ENCODE data around the gene SVIL.

DNA sequence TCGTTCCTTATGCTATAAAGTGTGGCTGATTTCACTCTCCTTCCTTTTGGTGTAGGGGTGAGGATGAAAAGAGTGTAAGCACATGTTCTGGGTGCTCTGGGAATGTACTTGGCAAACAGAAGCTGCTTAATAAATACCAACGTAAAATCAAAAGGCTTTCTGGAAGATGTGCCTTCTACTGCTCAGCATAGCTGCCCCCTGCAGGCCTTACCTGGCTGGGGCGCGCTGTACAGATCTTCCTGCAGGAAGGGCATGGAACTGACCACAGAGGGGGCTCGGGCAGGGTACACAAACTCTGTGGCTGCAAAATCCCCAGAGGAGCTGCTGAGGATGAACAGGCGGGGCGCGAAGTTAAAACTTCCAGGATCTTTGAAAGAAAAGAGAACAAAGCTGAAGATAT is 169.4 kb downstream of the SVIL start:
- TF ChIP-seq, protein P1, sequence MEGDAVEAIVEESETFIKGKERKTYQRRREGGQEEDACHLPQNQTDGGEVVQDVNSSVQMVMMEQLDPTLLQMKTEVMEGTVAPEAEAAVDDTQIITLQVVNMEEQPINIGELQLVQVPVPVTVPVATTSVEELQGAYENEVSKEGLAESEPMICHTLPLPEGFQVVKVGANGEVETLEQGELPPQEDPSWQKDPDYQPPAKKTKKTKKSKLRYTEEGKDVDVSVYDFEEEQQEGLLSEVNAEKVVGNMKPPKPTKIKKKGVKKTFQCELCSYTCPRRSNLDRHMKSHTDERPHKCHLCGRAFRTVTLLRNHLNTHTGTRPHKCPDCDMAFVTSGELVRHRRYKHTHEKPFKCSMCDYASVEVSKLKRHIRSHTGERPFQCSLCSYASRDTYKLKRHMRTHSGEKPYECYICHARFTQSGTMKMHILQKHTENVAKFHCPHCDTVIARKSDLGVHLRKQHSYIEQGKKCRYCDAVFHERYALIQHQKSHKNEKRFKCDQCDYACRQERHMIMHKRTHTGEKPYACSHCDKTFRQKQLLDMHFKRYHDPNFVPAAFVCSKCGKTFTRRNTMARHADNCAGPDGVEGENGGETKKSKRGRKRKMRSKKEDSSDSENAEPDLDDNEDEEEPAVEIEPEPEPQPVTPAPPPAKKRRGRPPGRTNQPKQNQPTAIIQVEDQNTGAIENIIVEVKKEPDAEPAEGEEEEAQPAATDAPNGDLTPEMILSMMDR (conservative IDR thresholded peaks at IDR 0.05 in 1 of 2, IDR thresholded peaks at IDR 0.05 in 1 of 2; ENCODE audit: low read depth in 1 of 2, low read length in 2 of 2), result no peak
- TF ChIP-seq EZH2 (IDR thresholded peaks at IDR 0.05; ENCODE audit: low read length, missing control alignments), result no peak

Data from fibroblast of lung (primary cell).